ENCODE data around the gene GRK7.

DNA sequence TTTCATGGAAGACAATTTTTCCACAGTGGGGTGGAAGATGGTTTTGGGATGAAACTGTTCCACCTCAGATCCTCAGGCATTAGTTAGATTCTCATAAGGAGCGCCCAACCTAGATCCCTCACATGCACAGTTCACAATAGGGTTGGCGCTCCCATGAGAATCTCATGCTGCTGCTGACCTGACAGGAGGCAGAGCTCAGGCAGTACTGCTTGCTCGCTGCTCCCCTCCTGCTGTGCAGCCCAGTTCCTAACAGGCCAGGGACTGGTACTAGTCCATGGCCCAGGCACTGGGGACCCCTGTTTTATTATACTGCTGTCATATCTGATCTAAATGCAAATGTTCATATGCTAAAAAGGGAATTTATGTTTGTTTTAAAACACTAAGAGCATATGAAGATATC, 9.8 kb upstream of the GRK7 start:
- TF ChIP-seq, protein P1, sequence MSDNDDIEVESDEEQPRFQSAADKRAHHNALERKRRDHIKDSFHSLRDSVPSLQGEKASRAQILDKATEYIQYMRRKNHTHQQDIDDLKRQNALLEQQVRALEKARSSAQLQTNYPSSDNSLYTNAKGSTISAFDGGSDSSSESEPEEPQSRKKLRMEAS (CRISPR knock-in tag; IDR thresholded peaks at IDR 0.05) = no peak
- TF ChIP-seq, protein P2, sequence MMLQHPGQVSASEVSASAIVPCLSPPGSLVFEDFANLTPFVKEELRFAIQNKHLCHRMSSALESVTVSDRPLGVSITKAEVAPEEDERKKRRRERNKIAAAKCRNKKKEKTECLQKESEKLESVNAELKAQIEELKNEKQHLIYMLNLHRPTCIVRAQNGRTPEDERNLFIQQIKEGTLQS (IDR thresholded peaks at IDR 0.05) = no peak
- TF ChIP-seq, protein P2 (CRISPR knock-in tag; conservative IDR thresholded peaks at IDR 0.05) = no peak
- TF ChIP-seq ELF1 (tag; IDR thresholded peaks at IDR 0.05) = no peak
- no peak for TF ChIP-seq ZC3H8 (IDR thresholded peaks at IDR 0.05)
- TF ChIP-seq, protein P3, sequence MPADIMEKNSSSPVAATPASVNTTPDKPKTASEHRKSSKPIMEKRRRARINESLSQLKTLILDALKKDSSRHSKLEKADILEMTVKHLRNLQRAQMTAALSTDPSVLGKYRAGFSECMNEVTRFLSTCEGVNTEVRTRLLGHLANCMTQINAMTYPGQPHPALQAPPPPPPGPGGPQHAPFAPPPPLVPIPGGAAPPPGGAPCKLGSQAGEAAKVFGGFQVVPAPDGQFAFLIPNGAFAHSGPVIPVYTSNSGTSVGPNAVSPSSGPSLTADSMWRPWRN (IDR thresholded peaks at IDR 0.05; ENCODE audit: low read depth) = no peak
- TF ChIP-seq EZH2 (IDR thresholded peaks at IDR 0.05; ENCODE audit: borderline replicate concordance, low read depth, low read length) = no peak
- TF ChIP-seq, protein P4, sequence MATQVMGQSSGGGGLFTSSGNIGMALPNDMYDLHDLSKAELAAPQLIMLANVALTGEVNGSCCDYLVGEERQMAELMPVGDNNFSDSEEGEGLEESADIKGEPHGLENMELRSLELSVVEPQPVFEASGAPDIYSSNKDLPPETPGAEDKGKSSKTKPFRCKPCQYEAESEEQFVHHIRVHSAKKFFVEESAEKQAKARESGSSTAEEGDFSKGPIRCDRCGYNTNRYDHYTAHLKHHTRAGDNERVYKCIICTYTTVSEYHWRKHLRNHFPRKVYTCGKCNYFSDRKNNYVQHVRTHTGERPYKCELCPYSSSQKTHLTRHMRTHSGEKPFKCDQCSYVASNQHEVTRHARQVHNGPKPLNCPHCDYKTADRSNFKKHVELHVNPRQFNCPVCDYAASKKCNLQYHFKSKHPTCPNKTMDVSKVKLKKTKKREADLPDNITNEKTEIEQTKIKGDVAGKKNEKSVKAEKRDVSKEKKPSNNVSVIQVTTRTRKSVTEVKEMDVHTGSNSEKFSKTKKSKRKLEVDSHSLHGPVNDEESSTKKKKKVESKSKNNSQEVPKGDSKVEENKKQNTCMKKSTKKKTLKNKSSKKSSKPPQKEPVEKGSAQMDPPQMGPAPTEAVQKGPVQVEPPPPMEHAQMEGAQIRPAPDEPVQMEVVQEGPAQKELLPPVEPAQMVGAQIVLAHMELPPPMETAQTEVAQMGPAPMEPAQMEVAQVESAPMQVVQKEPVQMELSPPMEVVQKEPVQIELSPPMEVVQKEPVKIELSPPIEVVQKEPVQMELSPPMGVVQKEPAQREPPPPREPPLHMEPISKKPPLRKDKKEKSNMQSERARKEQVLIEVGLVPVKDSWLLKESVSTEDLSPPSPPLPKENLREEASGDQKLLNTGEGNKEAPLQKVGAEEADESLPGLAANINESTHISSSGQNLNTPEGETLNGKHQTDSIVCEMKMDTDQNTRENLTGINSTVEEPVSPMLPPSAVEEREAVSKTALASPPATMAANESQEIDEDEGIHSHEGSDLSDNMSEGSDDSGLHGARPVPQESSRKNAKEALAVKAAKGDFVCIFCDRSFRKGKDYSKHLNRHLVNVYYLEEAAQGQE (IDR thresholded peaks at IDR 0.05; ENCODE audit: borderline replicate concordance) = no peak
- TF ChIP-seq, protein P4 (CRISPR knock-in tag; IDR thresholded peaks at IDR 0.05; ENCODE audit: low read depth) = no peak

All from K562 (cell line).